ENCODE data around the gene TMEM134. TPM values are rescaled to one million over a fixed set of nuclear protein-coding genes. Genes with fewer than 3 reads are reported as not detected.

Gene TMEM134
- polyA plus RNA-seq, 2 of the 4 experiments (the other 2 are of a cell fraction): 18.8 to 20.6 TPM

DNA sequence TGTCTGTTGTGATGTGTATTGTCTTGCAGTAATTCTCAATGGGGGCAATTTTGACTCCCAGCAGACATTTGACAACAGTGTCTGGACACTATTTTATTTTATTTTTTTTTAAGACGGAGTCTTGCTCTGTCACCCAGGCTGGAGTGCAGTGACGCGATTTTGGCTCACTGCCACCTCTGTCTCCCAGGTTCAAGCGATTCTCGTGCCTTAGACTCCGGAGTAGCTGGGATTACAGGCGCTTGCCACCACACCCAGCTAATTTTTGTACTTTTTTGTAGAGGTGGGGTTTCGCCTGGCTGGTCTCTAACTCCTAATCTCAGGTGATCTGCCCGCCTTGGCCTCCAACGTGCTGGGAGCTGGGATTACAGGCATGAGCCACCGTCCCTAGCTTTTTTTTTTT lies 39.3 kb downstream of the TMEM134 start:
- peaks cover 11% of the 10 kb centered on the region; the same call in 2 of the 3 replicates for H3K4me1 ChIP-seq
- no peak overlapping the region for H3K27ac ChIP-seq
- no peaks in the 10 kb centered on the region for H3K9me3 ChIP-seq
- no peak overlapping the region for H3K4me3 ChIP-seq
- ChIA-PET POLR2A (no interaction called here), CTCF (interaction anchor here (0.7 to 1.6 kb wide), 4 partner anchors 9 to 167 kb away, joined by 3 to 5 read pairs (median 4); no protein-coding TSS in a partner anchor)
- no peak for TF ChIP-seq SMC3 (IDR thresholded peaks at IDR 0.05)
- TF ChIP-seq POLR2A (IDR thresholded peaks at IDR 0.05; ENCODE audit: low read length): no peak
- TF ChIP-seq CEBPB (IDR thresholded peaks at IDR 0.05): no peak
- TF ChIP-seq NFE2L2 (conservative IDR thresholded peaks at IDR 0.05; ENCODE audit: low read length): no peak
- TF ChIP-seq, protein P1, sequence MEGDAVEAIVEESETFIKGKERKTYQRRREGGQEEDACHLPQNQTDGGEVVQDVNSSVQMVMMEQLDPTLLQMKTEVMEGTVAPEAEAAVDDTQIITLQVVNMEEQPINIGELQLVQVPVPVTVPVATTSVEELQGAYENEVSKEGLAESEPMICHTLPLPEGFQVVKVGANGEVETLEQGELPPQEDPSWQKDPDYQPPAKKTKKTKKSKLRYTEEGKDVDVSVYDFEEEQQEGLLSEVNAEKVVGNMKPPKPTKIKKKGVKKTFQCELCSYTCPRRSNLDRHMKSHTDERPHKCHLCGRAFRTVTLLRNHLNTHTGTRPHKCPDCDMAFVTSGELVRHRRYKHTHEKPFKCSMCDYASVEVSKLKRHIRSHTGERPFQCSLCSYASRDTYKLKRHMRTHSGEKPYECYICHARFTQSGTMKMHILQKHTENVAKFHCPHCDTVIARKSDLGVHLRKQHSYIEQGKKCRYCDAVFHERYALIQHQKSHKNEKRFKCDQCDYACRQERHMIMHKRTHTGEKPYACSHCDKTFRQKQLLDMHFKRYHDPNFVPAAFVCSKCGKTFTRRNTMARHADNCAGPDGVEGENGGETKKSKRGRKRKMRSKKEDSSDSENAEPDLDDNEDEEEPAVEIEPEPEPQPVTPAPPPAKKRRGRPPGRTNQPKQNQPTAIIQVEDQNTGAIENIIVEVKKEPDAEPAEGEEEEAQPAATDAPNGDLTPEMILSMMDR (IDR thresholded peaks at IDR 0.05): no peak
- TF ChIP-seq RFX5 (IDR thresholded peaks at IDR 0.05): no peak
- no peak for TF ChIP-seq HOXA7 (CRISPR knock-in tag; IDR thresholded peaks at IDR 0.05)
- TF ChIP-seq CHD4 (IDR thresholded peaks at IDR 0.05; ENCODE audit: borderline replicate concordance): no peak
- TF ChIP-seq RCOR1 (IDR thresholded peaks at IDR 0.05; ENCODE audit: low read depth, low read length): no peak
- no peak for TF ChIP-seq HOXB5 (CRISPR knock-in tag; IDR thresholded peaks at IDR 0.05)
- no peak for TF ChIP-seq EP300 (IDR thresholded peaks at IDR 0.05)
- peak overlapping the region; percentile 85 for H3K4me2 ChIP-seq
- WGBS (ENCODE audit: missing lambda C conversion rate): 86% methylated on average over 11 of the region's 11 CpGs
- no peak for FAIRE-seq
- no peak for DNase-seq (ENCODE audit: low read depth in 1 of 2, low spot score in 1 of 2)
- ATAC-seq: no peak

DNA sequence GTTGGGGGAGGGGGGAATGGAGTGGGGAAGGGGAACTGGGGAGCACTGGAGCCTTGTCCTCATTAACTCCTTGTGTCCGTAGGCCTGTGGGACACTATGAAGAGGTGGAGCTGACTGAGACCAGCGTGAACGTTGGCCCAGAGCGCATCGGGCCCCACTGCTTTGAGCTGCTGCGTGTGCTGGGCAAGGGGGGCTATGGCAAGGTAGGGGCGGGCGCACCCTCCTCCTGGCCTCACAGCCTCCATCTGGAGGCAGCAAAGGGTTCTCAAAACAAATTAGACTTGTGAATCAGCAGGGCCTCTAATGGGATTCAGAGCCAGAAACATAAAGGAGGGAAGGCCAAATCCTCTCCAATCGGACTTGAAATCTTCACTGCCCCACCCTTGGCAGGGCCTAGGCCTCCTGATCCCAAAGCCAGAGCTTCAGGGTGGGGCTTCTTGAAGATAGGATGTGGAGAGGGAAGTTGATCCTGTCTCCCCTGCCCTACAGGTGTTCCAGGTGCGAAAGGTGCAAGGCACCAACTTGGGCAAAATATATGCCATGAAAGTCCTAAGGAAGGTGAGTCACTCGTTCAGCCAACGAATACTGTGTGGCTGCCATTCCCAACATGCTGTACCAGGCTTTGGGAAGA lies 39.9 kb downstream of the TMEM134 start:
- Histone ChIP-seq H3K27ac (peak overlapping the region; percentile 77 to 94), H3K4me1 (peaks cover 11% of the 10 kb centered on the region; the same call in 2 of the 3 replicates), H3K4me2 (peak overlapping the region; percentile 85), H3K4me3 (peak overlapping the region; percentile 73), H3K9me3 (no peaks in the 10 kb centered on the region)
- POLR2A ChIA-PET: interaction anchor here (0.5 to 1.6 kb wide), 5 partner anchors 10 to 815 kb away, joined by 3 to 5 read pairs (median 4); partner anchors contain the start of gene AIP
- CTCF ChIA-PET: interaction anchor here (0.7 to 1.4 kb wide), 6 partner anchors 9 to 167 kb away, joined by 3 to 6 read pairs (median 3); partner anchors contain the start of genes PPP1CA and PTPRCAP
- peak in 1 of 2 experiments; percentile 8; a peak in 3 of 6 replicates for ATAC-seq
- TF ChIP-seq CHD2 (IDR thresholded peaks at IDR 0.05; ENCODE audit: low read length, partially characterized antibody) (no peak), FOSL2 (IDR thresholded peaks at IDR 0.05) (no peak), FOSL2 (CRISPR knock-in tag; IDR thresholded peaks at IDR 0.05) (no peak)
- FAIRE-seq: no peak
- WGBS (ENCODE audit: missing lambda C conversion rate): 48% methylated on average over 12 of the region's 12 CpGs
- no peak for DNase-seq (ENCODE audit: low read depth in 1 of 2, low spot score in 1 of 2)

DNA sequence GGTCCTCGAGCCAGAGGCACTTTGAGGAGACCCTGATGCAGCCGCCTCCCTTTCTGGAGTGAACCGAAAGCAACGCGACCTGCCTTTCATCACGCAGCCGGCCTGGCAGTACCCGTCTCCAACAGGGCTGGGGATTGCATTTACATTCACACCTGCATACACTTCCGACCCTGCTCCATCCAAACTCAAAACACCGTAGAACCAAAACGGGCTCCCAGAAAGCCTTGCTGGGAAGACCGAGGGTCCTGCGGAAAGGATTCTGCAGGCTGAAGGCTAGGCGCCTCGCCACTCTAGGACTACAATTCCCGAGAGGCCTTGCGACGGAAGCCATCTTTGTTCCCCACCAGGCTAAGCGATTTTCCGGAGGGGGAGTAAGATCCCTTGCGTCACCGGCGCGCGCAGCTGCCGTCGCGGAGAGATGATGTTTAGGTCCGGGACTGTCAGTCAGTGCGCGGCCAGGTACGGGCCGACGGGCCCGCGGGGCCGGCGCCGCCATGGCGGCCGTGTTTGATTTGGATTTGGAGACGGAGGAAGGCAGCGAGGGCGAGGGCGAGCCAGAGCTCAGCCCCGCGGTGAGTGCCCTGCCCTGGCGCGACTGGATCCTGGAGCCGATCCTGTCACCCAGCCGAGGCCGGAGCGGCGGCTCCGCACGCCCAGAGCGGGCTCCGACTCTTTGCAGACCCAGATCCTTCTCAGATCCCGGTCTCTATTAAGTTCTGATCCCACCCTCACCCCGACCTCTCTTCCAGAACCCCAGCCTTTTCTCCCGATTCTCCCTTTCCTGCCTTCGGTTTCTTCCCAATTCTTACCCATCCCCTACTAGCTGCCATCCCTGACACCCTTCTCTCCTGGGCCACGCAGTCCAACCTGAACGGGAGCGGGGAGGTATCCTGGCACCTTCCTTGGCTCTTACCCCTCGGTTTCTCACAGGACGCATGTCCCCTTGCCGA lies 40.7 kb downstream of the TMEM134 start, which contains the start of gene RPS6KB2:
TSS of gene RPS6KB2 (plus strand) at position 443 of the 950 bp plus-strand sequence. CDS start at position 495, 52 bp downstream.
- Histone ChIP-seq H3K4me1 (peaks cover 11% of the 10 kb centered on the region; the same call in 2 of the 3 replicates), H3K27ac (peak within 1 kb of the TSS; percentile 77 to 94), H3K9me3 (no peaks in the 10 kb centered on the region), H3K4me2 (peak within 1 kb of the TSS; percentile 85), H3K4me3 (peak within 1 kb of the TSS; percentile 73)
- ChIA-PET POLR2A (interaction anchor here (0.5 to 1.6 kb wide), 7 partner anchors 10 to 814 kb away, joined by 3 to 5 read pairs (median 3); partner anchors contain the start of genes AIP, POLD4 and PPP1CA), CTCF (interaction anchor here (1.1 to 1.4 kb wide), 4 partner anchors 9 to 111 kb away, joined by 3 to 6 read pairs (median 3); partner anchors contain the start of genes PPP1CA and PTPRCAP)
- DNase-seq (ENCODE audit: low read depth in 1 of 2, low spot score in 1 of 2): peak; percentile 98 to 99
- no peak for FAIRE-seq
- WGBS (ENCODE audit: missing lambda C conversion rate): 6% methylated on average over 49 of the region's 68 CpGs
- ATAC-seq: peak; percentile 81 to 90
- TF ChIP-seq PHF8 (IDR thresholded peaks at IDR 0.05; ENCODE audit: borderline replicate concordance, low read depth) (peak; percentile 95), ZNF302 (CRISPR knock-in tag; IDR thresholded peaks at IDR 0.05) (no peak), POLR2AphosphoS2 (conservative IDR thresholded peaks at IDR 0.05; ENCODE audit: low read length) (no peak), EP300 (IDR thresholded peaks at IDR 0.05) (no peak), TP53 (CRISPR knock-in tag; IDR thresholded peaks at IDR 0.05) (no peak), CBX2 (IDR thresholded peaks at IDR 0.05; ENCODE audit: borderline replicate concordance, low read depth) (no peak), CBX8 (IDR thresholded peaks at IDR 0.05) (no peak), HDAC2 (IDR thresholded peaks at IDR 0.05) (no peak), CHD2 (IDR thresholded peaks at IDR 0.05; ENCODE audit: low read length, partially characterized antibody) (no peak)
- TF ChIP-seq, protein P2, sequence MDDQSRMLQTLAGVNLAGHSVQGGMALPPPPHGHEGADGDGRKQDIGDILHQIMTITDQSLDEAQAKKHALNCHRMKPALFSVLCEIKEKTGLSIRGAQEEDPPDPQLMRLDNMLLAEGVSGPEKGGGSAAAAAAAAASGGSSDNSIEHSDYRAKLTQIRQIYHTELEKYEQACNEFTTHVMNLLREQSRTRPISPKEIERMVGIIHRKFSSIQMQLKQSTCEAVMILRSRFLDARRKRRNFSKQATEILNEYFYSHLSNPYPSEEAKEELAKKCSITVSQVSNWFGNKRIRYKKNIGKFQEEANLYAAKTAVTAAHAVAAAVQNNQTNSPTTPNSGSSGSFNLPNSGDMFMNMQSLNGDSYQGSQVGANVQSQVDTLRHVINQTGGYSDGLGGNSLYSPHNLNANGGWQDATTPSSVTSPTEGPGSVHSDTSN (IDR thresholded peaks at IDR 0.05): peak; percentile 80
- TF ChIP-seq, protein P3, sequence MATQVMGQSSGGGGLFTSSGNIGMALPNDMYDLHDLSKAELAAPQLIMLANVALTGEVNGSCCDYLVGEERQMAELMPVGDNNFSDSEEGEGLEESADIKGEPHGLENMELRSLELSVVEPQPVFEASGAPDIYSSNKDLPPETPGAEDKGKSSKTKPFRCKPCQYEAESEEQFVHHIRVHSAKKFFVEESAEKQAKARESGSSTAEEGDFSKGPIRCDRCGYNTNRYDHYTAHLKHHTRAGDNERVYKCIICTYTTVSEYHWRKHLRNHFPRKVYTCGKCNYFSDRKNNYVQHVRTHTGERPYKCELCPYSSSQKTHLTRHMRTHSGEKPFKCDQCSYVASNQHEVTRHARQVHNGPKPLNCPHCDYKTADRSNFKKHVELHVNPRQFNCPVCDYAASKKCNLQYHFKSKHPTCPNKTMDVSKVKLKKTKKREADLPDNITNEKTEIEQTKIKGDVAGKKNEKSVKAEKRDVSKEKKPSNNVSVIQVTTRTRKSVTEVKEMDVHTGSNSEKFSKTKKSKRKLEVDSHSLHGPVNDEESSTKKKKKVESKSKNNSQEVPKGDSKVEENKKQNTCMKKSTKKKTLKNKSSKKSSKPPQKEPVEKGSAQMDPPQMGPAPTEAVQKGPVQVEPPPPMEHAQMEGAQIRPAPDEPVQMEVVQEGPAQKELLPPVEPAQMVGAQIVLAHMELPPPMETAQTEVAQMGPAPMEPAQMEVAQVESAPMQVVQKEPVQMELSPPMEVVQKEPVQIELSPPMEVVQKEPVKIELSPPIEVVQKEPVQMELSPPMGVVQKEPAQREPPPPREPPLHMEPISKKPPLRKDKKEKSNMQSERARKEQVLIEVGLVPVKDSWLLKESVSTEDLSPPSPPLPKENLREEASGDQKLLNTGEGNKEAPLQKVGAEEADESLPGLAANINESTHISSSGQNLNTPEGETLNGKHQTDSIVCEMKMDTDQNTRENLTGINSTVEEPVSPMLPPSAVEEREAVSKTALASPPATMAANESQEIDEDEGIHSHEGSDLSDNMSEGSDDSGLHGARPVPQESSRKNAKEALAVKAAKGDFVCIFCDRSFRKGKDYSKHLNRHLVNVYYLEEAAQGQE (IDR thresholded peaks at IDR 0.05): no peak; the same call in 1 of the 2 replicates
- TF ChIP-seq, protein P4, sequence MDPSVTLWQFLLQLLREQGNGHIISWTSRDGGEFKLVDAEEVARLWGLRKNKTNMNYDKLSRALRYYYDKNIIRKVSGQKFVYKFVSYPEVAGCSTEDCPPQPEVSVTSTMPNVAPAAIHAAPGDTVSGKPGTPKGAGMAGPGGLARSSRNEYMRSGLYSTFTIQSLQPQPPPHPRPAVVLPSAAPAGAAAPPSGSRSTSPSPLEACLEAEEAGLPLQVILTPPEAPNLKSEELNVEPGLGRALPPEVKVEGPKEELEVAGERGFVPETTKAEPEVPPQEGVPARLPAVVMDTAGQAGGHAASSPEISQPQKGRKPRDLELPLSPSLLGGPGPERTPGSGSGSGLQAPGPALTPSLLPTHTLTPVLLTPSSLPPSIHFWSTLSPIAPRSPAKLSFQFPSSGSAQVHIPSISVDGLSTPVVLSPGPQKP (IDR thresholded peaks at IDR 0.05; ENCODE audit: low read depth, low read length): no peak

Data from A549 (cell line).